ENCODE results near the gene BCAS3. TPM values are rescaled to one million over a fixed set of nuclear protein-coding genes. Genes with fewer than 3 reads are reported as not detected.

Gene BCAS3
- total RNA-seq, 1 experiment from 2014 or later, result 26.3 TPM

- Histone ChIP-seq H3K36me3 (ENCODE audit: control insufficient read depth in 1 of 2, insufficient read depth in 2 of 2, low read length in 2 of 2) (no peaks in the 10 kb centered on the region), H3K9me2 (ENCODE audit: insufficient read depth) (no peaks in the 10 kb centered on the region), H3K4me2 (ENCODE audit: low read length) (no peak overlapping the region), H2AFZ (ENCODE audit: low read depth, low read length, poor library complexity, severe bottlenecking) (no peak overlapping the region), H3K27me3 (ENCODE audit: insufficient read depth, low read length) (no peaks in the 10 kb centered on the region), H3K9me3 (ENCODE audit: control insufficient read depth in 1 of 2, insufficient read depth in 1 of 2, low read depth in 1 of 2, low read length in 2 of 2) (no peaks in the 10 kb centered on the region), H3K79me2 (ENCODE audit: insufficient read depth, low read length) (no peaks in the 10 kb centered on the region), H3K27ac (ENCODE audit: low read depth, low read length) (no peak overlapping the region), H3K9ac (ENCODE audit: low read length) (no peak overlapping the region), H3K4me1 (ENCODE audit: control insufficient read depth in 1 of 2, insufficient read depth in 2 of 2, low read length in 2 of 2) (no peaks in the 10 kb centered on the region), H3K4me3 (replicated peaks in 1 of 2; ENCODE audit: low read depth in 1 of 2, low read length in 2 of 2) (no peak overlapping the region), H4K20me1 (ENCODE audit: insufficient read depth) (no peaks in the 10 kb centered on the region)
- BruUV-seq (replicated peaks), result no TSS peak
- no peak for DNase-seq (ENCODE audit: low read depth, low spot score)
- no peak for ATAC-seq
- ChIA-PET POLR2A (no interaction called here), RAD21 (ENCODE audit: low non-redundant PET in 1 of 2, low total read pairs in 2 of 2, uncharacterized antibody in 2 of 2, unreplicated experiment in 2 of 2) (no interaction called here), CTCF (no interaction called here)
- no peak for TF ChIP-seq SIN3A (IDR thresholded peaks at IDR 0.05; ENCODE audit: low read depth)
- no peak for TF ChIP-seq POLR2A (IDR thresholded peaks at IDR 0.05; ENCODE audit: borderline replicate concordance, extremely low read depth, insufficient read depth, insufficient read length)
- TF ChIP-seq POLR2AphosphoS5 (IDR thresholded peaks at IDR 0.05; ENCODE audit: low read depth, low read length), result no peak
- no peak for TF ChIP-seq ELF1 (IDR thresholded peaks at IDR 0.05; ENCODE audit: borderline replicate concordance, low read depth)
- no peak for TF ChIP-seq SP1 (IDR thresholded peaks at IDR 0.05; ENCODE audit: low read depth)
- TF ChIP-seq FOSL1 (IDR thresholded peaks at IDR 0.05; ENCODE audit: low read depth), result no peak
- intact Hi-C loops (cut with micrococcal nuclease), result no loop called here
Observed at GRCh38 chr17:61029181-61029580, 351.5 kb downstream of the BCAS3 start.

DNA sequence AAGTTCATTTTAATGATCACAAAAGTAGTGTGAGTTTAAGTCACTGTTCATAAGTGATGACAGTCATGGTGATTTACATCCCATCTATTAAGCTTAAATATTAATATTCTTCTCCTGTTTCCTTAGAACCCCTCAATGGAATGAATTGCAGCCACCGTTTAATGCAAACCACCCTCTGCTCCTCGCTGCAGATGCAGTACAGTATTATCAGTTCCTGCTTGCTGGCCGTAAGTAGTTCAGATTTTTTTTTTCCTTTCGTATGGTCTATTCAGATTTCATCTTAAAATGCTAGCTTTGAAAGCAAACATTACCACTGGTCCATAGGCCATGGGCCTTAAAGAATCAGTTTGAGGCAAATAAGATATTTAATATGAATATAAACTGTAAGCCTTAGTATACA lies 363.0 kb downstream of the BCAS3 start:
- POLR2A ChIA-PET, result no interaction called here
- intact Hi-C loops (cut with micrococcal nuclease), result no loop called here
- no TSS peak for BruUV-seq (replicated peaks)
- H3K27ac ChIP-seq (ENCODE audit: low read depth, low read length), result no peak overlapping the region
- no peak overlapping the region for H3K9ac ChIP-seq (ENCODE audit: low read length)
- no peaks in the 10 kb centered on the region for H3K9me3 ChIP-seq (ENCODE audit: control insufficient read depth in 1 of 2, insufficient read depth in 1 of 2, low read depth in 1 of 2, low read length in 2 of 2)
- no peaks in the 10 kb centered on the region for H4K20me1 ChIP-seq (ENCODE audit: insufficient read depth)
- ATAC-seq (no peak), DNase-seq (ENCODE audit: low read depth, low spot score) (no peak)
- CTCF ChIA-PET, result no interaction called here
- TF ChIP-seq ZNF274 (IDR thresholded peaks at IDR 0.05; ENCODE audit: low read depth, low read length) (no peak), FOSL1 (IDR thresholded peaks at IDR 0.05; ENCODE audit: low read depth) (no peak), ELF1 (IDR thresholded peaks at IDR 0.05; ENCODE audit: borderline replicate concordance, low read depth) (no peak), ZFX (IDR thresholded peaks at IDR 0.05) (no peak), EZH2phosphoT487 (IDR thresholded peaks at IDR 0.05; ENCODE audit: borderline replicate concordance) (no peak), TCF7L2 (IDR thresholded peaks at IDR 0.05; ENCODE audit: borderline replicate concordance, extremely low read depth, insufficient read depth, insufficient read length) (no peak), CBX3 (IDR thresholded peaks at IDR 0.05; ENCODE audit: low read depth) (no peak), SIN3A (IDR thresholded peaks at IDR 0.05; ENCODE audit: low read depth) (no peak), YY1 (IDR thresholded peaks at IDR 0.05; ENCODE audit: extremely low read depth, insufficient replicate concordance, low read depth, low read length) (no peak)
- TF ChIP-seq, protein P1, sequence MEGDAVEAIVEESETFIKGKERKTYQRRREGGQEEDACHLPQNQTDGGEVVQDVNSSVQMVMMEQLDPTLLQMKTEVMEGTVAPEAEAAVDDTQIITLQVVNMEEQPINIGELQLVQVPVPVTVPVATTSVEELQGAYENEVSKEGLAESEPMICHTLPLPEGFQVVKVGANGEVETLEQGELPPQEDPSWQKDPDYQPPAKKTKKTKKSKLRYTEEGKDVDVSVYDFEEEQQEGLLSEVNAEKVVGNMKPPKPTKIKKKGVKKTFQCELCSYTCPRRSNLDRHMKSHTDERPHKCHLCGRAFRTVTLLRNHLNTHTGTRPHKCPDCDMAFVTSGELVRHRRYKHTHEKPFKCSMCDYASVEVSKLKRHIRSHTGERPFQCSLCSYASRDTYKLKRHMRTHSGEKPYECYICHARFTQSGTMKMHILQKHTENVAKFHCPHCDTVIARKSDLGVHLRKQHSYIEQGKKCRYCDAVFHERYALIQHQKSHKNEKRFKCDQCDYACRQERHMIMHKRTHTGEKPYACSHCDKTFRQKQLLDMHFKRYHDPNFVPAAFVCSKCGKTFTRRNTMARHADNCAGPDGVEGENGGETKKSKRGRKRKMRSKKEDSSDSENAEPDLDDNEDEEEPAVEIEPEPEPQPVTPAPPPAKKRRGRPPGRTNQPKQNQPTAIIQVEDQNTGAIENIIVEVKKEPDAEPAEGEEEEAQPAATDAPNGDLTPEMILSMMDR (IDR thresholded peaks at IDR 0.05 in 2 of 3, conservative IDR thresholded peaks at IDR 0.05 in 1 of 3; ENCODE audit: borderline replicate concordance in 1 of 3, insufficient read depth in 1 of 3, low read depth in 2 of 3, low read length in 2 of 3), result no peak
- TF ChIP-seq, protein P2, sequence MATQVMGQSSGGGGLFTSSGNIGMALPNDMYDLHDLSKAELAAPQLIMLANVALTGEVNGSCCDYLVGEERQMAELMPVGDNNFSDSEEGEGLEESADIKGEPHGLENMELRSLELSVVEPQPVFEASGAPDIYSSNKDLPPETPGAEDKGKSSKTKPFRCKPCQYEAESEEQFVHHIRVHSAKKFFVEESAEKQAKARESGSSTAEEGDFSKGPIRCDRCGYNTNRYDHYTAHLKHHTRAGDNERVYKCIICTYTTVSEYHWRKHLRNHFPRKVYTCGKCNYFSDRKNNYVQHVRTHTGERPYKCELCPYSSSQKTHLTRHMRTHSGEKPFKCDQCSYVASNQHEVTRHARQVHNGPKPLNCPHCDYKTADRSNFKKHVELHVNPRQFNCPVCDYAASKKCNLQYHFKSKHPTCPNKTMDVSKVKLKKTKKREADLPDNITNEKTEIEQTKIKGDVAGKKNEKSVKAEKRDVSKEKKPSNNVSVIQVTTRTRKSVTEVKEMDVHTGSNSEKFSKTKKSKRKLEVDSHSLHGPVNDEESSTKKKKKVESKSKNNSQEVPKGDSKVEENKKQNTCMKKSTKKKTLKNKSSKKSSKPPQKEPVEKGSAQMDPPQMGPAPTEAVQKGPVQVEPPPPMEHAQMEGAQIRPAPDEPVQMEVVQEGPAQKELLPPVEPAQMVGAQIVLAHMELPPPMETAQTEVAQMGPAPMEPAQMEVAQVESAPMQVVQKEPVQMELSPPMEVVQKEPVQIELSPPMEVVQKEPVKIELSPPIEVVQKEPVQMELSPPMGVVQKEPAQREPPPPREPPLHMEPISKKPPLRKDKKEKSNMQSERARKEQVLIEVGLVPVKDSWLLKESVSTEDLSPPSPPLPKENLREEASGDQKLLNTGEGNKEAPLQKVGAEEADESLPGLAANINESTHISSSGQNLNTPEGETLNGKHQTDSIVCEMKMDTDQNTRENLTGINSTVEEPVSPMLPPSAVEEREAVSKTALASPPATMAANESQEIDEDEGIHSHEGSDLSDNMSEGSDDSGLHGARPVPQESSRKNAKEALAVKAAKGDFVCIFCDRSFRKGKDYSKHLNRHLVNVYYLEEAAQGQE (IDR thresholded peaks at IDR 0.05; ENCODE audit: low read depth), result no peak
- TF ChIP-seq, protein P3, sequence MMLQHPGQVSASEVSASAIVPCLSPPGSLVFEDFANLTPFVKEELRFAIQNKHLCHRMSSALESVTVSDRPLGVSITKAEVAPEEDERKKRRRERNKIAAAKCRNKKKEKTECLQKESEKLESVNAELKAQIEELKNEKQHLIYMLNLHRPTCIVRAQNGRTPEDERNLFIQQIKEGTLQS (IDR thresholded peaks at IDR 0.05), result no peak
- no peaks in the 10 kb centered on the region for H3K27me3 ChIP-seq (ENCODE audit: insufficient read depth, low read length)
- no peaks in the 10 kb centered on the region for H3K9me2 ChIP-seq (ENCODE audit: insufficient read depth)
- no peaks in the 10 kb centered on the region for H3K4me1 ChIP-seq (ENCODE audit: control insufficient read depth in 1 of 2, insufficient read depth in 2 of 2, low read length in 2 of 2)
- no peaks in the 10 kb centered on the region for H3K79me2 ChIP-seq (ENCODE audit: insufficient read depth, low read length)
- H2AFZ ChIP-seq (ENCODE audit: low read depth, low read length, poor library complexity, severe bottlenecking), result no peak overlapping the region
- H3K4me2 ChIP-seq (ENCODE audit: low read length), result no peak overlapping the region
- RAD21 ChIA-PET (ENCODE audit: low non-redundant PET in 1 of 2, low total read pairs in 2 of 2, uncharacterized antibody in 2 of 2, unreplicated experiment in 2 of 2), result no interaction called here
- H3K4me3 ChIP-seq (replicated peaks in 1 of 2; ENCODE audit: low read depth in 1 of 2, low read length in 2 of 2), result no peak overlapping the region
- H3K36me3 ChIP-seq (ENCODE audit: control insufficient read depth in 1 of 2, insufficient read depth in 2 of 2, low read length in 2 of 2), result no peaks in the 10 kb centered on the region

Measured in HCT116 (cell line).